HG03060 (cell line): ENCODE measurements around the gene RTL5.

Experiments
- ATAC-seq: cut with Tn5 transposase; IDR thresholded peaks from one replicate; pipeline ENCODE4 v1.9.1; 2021; ENCODE audit warnings: low read depth, moderate number of reproducible peaks; ENCODE audit not compliant: unreplicated experiment

The RTL5 gene

GRCh38 chrX:72130156-72130761 is 1.5 kb downstream of the RTL5 start:
- ATAC-seq: no peak

- ATAC-seq: no peak
Observed at GRCh38 chrX:72129661-72130060, 2.1 kb downstream of the RTL5 start.

DNA sequence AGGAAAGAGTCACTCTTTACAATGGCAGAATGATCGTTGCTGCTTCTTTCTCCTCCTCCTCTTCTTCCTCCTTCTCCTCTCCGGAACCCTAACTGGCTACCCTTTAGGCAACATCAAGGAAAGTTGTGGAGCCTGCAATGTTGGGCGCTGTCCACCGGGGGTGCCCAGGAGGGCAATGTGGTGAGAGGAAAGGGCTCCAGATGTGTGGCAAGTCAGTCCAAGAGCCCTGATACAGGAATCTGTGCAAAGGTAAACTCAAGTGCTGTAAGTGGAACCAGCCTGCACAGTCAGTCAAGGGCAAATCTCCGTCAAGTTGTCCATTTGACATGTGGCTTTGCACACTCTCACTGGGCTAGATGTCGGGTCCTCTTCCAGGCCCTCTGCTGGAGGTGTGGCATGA is 2.8 kb downstream of the RTL5 start:
- ATAC-seq: no peak

DNA sequence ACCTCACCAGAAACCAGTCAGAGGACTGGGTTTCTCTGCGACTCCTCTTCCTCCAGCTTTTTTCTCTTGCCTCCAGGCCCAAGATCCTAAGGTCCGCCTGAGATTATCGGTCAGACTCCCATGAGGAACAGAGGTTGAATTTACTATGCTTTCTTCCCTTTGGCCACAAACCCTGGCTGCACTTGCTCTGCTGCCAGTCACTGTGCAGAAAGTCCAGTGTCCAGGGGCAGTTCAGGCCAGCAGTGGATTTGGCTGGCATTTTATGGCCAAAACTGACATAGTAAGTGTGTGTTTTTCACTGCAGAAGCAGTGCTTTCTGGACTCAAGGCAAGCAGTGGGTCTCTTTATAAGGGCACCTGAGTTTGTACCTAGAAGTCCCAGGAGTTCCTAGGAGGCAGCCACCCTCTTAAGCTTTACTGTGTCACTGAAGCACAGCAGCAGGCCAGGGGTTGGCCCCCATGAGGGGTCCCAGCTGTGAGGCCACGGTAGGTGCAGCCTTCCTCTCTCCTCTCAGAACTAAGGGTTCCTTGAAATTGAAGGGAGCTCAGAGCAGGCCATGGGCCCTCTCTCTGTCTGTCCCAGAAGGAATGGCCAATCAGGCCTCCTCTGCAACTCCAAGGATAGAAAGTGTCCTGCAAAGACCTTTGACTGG is 3.4 kb downstream of the RTL5 start:
- no peak for ATAC-seq

- no peak for ATAC-seq
Observed at GRCh38 chrX:72127332-72127731, 4.4 kb downstream of the RTL5 start.

GRCh38 chrX:72126539-72127140 is 5.1 kb downstream of the RTL5 start:
- no peak for ATAC-seq

DNA sequence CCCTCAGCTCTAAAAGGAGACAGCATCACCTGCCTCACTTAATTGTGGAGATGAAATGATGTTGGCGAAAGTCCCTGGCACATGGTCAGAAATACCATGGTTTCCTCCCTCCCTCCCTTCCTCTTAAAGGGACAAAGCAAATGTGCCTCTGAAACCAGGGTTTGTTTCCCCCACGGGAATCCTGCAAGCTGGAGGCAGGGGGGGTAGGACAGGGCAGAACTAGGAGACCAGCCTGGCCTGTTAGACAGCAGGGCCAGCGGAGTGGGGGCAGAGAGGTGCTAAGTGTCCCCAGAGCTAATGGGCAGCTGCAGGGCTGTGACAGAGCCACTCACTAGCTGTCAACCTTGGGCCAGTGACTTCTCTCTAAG is 5.7 kb downstream of the RTL5 start:
- no peak for ATAC-seq

DNA sequence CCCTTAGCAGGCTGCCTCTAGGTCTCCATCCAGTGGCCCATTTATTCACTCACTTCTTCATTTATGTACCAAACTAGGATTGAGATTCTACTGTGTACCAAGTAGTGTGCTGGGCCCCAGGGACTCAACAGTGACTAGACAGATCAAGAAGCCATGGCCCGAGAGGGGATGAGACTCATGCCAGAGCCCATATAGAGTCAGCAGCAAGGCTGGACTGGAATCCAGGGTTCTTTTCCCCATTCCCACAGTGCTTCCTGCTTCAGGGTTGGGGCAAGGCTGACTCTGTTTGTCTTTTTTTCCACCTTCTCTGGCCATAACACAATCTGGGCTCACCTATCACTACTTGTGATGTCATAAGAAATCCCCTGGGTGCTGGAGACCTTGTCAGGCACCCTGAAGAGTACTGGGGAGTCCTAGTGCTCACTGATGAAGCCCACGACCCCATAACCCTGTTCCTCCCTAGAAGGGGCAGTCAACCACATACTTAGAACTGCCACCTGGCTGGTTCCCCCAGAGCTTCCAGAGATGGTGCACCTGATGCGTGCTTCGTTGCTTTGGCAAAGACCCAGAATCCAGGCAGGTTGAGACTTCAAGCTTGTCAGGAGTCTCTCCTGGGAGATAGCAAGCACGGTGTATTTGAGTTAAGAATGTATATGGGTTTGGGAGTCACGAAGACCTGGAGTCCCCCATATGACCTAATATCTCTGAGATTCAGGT is 6.2 kb downstream of the RTL5 start:
- no peak for ATAC-seq

- ATAC-seq: no peak
Observed at GRCh38 chrX:72124540-72125201, 7.0 kb downstream of the RTL5 start.

DNA sequence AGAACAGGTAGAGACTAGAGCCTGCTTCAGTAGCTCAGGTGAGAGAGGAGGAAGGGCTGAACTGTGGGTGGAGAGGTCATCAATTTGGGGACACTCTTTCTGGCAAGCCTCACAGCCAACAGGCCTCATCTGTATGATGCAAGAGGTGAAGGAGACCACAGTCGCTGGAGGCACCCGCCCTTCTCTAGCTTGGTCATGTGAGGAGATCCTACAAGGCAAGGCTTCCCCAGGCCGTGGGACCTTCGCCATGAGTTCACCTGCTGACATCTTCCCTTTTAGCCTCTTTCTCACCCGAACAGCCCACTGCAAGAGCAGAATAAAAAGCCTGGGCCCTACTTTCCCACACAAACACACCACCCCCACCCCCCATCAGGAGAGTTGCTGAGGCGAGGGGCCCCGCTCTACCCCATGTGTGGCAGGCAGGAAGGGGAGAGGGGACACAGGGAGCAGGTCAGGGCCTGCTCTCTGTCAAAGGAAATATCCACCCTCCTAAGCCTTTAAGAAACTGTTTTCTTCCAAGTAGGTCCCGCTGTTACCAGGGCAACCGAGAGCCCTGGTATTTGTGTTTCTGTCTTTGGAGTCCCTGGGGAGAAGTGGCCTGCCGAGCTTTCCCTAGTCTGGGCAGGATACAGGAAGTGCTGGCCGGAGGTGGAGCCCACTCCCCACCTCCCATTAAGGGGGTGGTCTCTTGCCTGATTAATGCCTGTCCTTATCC is 8.1 kb downstream of the RTL5 start:
- no peak for ATAC-seq

DNA sequence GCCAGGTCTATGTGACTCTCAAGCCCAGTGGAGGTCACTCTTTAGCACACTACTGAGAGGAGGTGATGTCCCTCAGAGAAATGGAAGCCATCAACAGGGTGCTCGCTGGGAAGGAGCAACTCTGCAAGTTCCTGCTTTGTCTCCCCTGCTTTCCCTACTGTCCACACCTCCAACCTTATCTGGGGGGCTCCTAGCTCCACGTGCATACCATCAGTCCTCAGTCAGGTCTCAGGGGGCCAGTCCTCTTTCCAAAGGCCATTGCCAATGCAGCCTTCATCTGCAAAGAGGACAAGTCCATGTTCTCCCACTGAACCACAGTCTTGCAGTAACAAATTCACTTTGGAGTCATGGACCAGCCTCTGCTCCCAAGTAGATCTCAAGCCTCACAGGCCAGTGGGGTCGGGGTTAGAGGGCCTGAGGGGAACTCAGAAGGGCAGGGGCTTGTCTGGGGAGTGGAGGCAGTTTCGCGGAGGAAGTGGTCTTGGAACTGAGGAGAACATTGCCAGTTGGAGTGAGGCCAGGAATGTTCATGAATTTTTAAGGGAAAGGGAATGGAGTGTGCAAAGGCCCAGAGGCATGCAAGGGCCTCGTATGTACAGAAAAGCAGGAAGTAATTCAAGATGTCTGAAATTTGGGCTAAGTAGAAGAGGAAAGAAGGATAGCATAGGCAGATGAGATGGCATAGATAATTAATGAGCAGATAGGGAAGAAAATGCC is 8.9 kb downstream of the RTL5 start:
- ATAC-seq: no peak

- ATAC-seq: no peak
Observed at GRCh38 chrX:72121383-72121782, 10.3 kb downstream of the RTL5 start.

DNA sequence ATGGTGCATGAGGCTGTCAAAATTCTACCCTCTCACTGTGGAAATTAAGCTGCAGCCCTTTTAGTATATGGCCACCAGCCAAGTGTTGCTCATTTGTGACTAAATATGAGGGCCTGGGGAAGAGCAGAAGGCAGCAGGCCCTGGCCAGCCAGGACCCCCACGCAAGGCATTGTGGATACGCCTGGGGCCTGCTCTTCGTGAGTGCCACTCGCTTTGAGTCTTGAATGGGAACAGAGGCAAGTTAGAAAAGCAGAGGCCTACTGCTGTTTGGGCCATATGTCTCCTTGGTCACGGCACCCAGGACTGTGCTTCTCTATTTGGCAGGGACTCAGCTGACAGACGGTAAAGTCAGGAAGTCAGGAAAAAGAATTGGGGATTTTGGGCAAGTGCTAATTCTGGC is 10.9 kb downstream of the RTL5 start:
- ATAC-seq: no peak

DNA sequence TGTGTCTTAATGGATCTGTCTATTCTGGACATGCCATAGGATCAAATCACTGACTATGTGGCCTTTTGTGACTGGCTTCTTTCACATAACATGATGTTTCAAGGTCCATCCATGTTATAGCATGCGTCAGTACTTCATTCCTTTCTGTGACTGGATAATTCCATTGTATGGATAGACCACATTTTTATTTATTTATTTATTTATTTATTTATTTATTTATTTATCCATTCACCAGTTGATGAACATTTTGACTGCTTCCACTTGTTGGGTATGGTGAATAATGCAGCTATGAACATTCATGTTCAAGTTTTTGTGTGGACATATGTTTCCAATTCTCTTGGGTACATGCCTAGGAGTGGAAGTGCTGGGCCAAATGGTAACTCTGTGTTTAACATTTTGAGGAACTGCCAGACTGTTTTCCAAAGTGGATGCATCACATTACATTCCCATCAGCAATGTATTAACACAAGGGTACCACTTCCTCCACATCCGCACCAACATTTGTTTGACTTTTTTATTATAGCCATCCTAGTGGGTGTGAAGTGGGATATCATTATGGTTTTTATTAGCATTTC is 14.0 kb downstream of the RTL5 start:
- no peak for ATAC-seq

DNA sequence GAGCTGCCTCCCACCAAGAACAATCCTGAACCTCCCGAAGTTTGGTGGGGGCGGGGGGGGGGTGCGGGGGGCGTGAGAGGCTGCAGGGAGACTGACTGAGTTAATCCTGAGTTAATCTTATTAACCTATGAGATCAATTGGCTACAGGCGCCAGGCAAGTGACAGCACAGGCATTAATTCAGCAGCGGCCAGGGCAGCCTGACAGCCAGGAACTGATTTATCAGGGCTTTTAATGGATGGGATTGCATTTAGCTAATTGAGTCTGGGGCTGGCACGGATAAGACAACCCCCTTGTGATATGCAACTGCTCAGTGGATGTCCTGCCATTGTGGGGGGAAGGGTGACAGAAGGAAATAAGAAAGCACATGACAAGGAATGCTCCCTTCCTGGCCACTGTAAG is 16.3 kb downstream of the RTL5 start:
- no peak for ATAC-seq

DNA sequence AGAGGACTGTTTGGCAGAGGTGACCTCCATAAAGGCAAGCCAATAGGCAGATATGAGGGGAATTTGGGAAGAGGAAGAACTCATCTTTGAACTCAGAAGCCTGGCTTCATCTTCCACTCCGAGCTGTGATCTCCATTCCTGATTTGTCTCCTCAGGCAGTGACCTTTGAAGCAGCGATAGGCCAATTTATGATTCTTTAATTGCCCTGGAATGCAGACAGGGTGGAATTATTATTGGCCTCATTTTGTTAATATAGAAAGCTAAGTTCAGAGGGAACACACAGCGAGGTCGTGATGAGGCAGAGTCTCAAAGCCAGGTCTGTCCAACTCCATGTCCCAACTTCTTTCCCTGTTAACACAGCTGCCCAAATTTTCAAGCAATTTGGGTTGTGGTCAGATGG is 16.9 kb downstream of the RTL5 start:
- no peak for ATAC-seq

DNA sequence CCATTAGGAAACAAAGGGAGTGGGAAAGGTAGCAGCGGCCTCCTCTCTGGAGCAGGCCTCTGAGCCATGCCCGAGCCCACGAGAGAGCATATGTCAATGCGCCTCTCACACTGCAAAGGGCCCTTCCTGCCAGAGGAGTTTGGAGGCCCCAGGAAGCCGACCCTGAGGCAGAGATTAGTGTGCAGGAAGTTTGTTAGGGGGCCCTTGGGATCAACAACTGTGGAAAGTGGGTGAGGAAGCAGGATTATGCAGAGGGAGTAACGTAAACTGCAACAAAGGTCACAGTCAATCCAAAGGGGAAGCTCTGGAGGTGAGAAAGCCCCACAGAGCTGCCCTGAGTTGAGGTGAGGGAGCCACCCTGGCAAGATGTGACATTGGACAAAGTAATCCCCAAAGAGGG is 17.4 kb downstream of the RTL5 start:
- no peak for ATAC-seq

DNA sequence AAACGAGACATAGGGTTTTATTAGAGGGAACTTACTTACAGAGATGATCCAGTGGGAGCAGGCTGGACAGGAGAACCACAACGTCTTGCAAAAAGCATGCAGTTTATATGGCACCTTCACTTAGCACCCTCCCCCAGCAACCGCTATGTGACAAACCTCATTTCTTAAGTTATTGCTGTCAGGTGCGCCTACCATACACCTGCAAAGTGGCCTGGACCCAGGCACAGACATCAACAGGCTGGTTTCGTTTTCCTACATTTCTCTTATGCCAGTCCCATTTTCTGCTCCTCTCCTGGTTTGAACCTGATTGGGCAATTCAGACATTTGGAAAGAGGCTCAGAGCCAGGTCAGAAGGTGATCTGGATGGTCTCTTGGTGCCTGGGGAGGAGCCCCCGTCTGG is 18.3 kb downstream of the RTL5 start:
- no peak for ATAC-seq

- no peak for ATAC-seq
Observed at GRCh38 chrX:72110876-72111708, 20.6 kb downstream of the RTL5 start.
